ENCODE measurements around the gene ACSS1. TPM values are rescaled to one million over a fixed set of nuclear protein-coding genes. Genes with fewer than 3 reads are reported as not detected.

Gene ACSS1
- total and polyA plus RNA-seq, 2 of the 8 experiments (the other 6 are each of a cell fraction or from before 2014, with no cell fraction given) = 2.6 to 3.4 TPM

- TF ChIP-seq CTBP2 (IDR thresholded peaks at IDR 0.05; ENCODE audit: borderline replicate concordance, insufficient read depth, insufficient read length, low read length) = no peak
- no peak for TF ChIP-seq KDM1A (IDR thresholded peaks at IDR 0.05; ENCODE audit: borderline replicate concordance, low read length)
These were observed 36.6 kb downstream of the ACSS1 start (continued) for GRCh38 chr20:25021336-25021735.
